Right ventricle myocardium superior (tissue), 1 donor: ENCODE data around the gene INTS11. TPM values are rescaled to one million over a fixed set of nuclear protein-coding genes. Genes with fewer than 3 reads are reported as not detected.

ENCODE experiments used
- ATAC-seq: fragments of 200-7000 bp; cut with Tn5 transposase; one replicate; pipeline ENCODE4 v1.9.1; 2020; ENCODE audit warnings: mild to moderate bottlenecking; ENCODE audit not compliant: poor library complexity
- DNase-seq: peaks from one replicate; pipeline ENCODE4 v3.0.0-alpha.2; 2020
- intact Hi-C: fragments of 100-400 bp; cut with DNase I; formaldehyde crosslinking; loops from one replicate; pipeline ENCODE4 v1.11.2; 2022
- total RNA-seq: library from RNA; stranded (reverse); fragmentation: NEBNext Ultra II Directional; extraction: Animal tissue kit (Norgen Biotek cat#: 25700); gene quantifications from one replicate; pipeline ENCODE4 v1.2.1, GENCODE V29; 2021
- donor health status: DM: no; HTN: yes; CAD: no; lungs with severe emphysema.

The INTS11 gene
- total RNA-seq, 1 donor from 2014 or later = 70.9 TPM

DNA sequence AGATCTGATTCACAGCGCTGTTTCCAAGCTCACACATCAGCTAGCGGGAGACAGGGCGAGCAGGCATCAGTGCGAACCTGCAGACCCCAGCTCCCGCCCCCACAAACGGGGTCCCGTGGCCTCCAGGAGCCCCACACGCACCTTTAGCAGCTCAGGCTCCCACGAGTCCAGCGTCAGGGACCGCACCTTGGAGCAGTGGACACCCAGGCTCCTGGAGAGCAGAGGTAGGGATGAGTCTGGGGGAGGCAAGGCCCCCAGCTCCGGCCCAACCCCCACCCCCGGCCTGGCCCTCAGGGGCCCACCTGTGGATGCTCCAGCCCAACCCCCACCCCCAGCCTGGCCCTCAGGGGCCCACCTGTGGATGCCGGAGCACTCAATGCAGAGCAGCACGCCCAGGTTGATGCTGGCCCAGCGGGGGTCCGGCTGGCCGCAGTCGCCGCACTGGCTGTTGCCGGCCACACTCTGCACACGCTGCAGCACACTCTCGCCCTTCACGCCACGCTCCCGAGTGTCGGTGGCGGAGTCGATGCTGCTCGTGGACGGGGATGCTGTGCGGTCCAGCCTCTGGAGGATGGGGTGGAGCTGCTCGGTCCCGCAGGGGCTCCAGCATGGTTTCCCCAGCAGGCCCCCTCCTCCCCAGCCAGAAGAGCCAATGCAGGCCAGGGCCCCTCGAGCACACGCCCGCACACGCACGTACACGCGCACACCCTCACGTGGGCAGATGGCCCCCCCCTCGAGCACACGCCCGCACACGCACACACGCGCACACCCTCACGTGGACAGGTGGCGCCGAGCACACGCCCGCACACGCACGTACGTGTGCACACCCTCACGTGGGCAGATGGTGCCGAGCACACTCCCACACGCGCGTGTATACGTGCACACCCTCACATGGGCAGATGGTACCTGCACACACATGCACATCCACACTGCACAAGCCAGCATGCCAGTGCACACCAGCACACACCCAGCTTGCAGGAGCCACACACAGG is 28.1 kb downstream of the INTS11 start:
- DNase-seq = no peak
- ATAC-seq = no peak
- intact Hi-C loops = no loop called here

- no peak for DNase-seq
- intact Hi-C loops = no loop called here
- no peak for ATAC-seq
These were observed 29.1 kb downstream of the INTS11 start for GRCh38 chr1:1295154-1295923.

- intact Hi-C loops = loop anchor here (5.0 kb wide), 1 partner anchor 172 kb away; no protein-coding TSS in a partner anchor
- ATAC-seq (no peak), DNase-seq (no peak)
These were observed 30.1 kb downstream of the INTS11 start for GRCh38 chr1:1294250-1294890.

GRCh38 chr1:1293263-1294249 is 30.9 kb downstream of the INTS11 start:
- intact Hi-C loops = loop anchor here (5.0 kb wide), 1 partner anchor 171 kb away; no protein-coding TSS in a partner anchor
- no peak for ATAC-seq
- DNase-seq = no peak

DNA sequence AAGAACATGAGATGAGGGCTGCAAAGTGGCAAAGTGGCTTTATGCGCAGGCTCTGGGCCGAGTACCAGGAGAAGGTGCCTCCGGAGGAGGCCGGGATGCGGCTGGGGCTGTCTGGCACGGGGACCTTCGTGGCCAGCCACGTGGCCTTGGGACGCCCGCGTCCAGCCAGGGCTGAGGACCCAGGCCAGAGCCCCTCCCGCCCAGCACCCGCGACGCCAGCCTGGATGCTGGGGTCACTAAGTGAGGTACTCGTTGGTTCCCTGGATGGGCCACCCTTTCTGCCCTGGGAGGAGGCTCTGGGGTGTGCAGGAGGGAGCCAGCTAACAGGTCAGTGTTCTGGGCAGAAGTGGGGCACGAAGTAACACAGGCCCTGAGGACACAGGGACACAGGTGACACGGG is 31.6 kb downstream of the INTS11 start:
- ATAC-seq (no peak), DNase-seq (no peak)
- intact Hi-C loops = loop anchor here (5.0 kb wide), 1 partner anchor 171 kb away; no protein-coding TSS in a partner anchor

DNA sequence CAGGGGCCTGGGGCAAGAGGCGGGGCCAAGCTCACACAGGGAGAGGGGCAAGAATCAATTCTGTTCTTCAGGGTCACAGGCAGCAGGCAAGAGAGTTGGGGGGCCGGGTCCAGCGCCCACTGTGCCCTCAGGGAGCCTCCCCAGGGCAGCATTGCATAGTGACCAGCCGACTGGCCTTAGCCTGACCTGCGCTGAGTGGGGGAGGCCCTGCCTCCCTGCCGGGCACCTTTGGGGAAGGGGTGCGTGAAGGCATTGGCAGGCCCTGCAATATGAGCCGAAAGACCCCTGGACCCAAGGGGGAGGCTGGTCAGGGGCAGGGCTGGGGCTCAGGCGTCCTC is 32.0 kb downstream of the INTS11 start:
- ATAC-seq (peak; percentile 5), DNase-seq (no peak)
- intact Hi-C loops = loop anchor here (5.0 kb wide), 1 partner anchor 170 kb away; no protein-coding TSS in a partner anchor

- DNase-seq (peak; percentile 76), ATAC-seq (peak; percentile 79)
- intact Hi-C loops = loop anchor here (5.0 kb wide), 1 partner anchor 169 kb away; no protein-coding TSS in a partner anchor
These were observed 32.7 kb downstream of the INTS11 start for GRCh38 chr1:1291548-1292441.

DNA sequence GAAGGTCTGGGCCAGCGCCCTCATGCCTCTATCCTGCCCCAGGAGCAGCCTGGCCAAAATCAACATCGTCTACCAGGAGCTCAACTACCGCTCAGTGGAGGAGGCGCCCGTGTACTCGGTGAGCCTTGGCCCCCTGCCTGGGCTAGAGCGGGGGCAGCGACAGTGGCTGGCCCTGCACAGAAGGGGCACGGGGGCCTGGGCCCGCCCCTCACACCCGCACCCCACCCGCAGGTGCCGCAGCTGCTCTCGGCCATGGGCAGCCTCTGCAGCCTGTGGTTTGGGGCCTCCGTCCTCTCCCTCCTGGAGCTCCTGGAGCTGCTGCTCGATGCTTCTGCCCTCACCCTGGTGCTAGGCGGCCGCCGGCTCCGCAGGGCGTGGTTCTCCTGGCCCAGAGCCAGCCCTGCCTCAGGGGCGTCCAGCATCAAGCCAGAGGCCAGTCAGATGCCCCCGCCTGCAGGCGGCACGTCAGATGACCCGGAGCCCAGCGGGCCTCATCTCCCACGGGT is 33.4 kb downstream of the INTS11 start:
- intact Hi-C loops = loop anchor here (5.0 kb wide), 1 partner anchor 169 kb away; no protein-coding TSS in a partner anchor
- ATAC-seq = peak; percentile 5
- no peak for DNase-seq

- ATAC-seq (peak; percentile 38), DNase-seq (peak; percentile 75)
- intact Hi-C loops = loop anchor here (5.0 kb wide), 1 partner anchor 168 kb away; no protein-coding TSS in a partner anchor
These were observed 34.2 kb downstream of the INTS11 start for GRCh38 chr1:1290238-1290731.

DNA sequence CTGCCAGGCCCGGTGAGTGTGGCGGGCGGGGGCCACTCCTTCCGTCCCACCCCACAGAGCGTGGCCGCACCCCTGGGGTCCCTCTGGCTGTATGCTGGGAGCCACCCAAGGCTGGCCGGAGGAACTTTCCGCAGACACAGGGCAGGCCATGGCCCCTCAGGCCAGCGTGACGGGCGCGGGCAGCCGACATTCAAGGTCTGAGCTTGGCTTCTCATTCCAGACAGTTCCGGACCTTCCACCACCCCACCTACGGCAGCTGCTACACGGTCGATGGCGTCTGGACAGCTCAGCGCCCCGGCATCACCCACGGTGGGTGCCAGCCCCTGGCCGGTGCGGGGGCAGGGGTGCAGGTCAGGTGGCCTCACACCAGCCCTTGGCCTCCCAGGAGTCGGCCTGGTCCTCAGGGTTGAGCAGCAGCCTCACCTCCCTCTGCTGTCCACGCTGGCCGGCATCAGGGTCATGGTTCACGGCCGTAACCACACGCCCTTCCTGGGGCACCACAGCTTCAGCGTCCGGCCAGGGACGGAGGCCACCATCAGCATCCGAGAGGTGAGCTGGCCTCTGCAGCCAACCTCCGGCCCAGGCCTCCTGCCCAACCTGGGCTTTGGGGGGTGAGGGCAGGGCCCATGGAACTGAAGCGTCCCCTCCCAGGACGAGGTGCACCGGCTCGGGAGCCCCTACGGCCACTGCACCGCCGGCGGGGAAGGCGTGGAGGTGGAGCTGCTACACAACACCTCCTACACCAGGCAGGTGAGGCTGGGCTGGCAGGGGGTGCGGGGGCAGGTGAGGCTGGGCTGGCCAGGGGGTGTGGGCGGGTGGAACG is 37.0 kb downstream of the INTS11 start:
- intact Hi-C loops = no loop called here
- DNase-seq (no peak), ATAC-seq (no peak)

GRCh38 chr1:1286313-1287261 is 37.9 kb downstream of the INTS11 start:
- ATAC-seq = no peak
- intact Hi-C loops = no loop called here
- DNase-seq = no peak

GRCh38 chr1:1285611-1286311 is 38.7 kb downstream of the INTS11 start:
- intact Hi-C loops = no loop called here
- DNase-seq = no peak
- no peak for ATAC-seq

- DNase-seq = no peak
- ATAC-seq = no peak
- intact Hi-C loops = no loop called here
These were observed 39.3 kb downstream of the INTS11 start for GRCh38 chr1:1285102-1285571.
